HEK293T (cell line): ENCODE results near the gene TRIM26.

Source experiments
- ELF4 ChIP-seq: fragments of 450-650 bp; IDR thresholded peaks from 2 replicates; pipeline ENCODE4 v1.6.1; 2017; ENCODE audit warnings: antibody characterized with exemption
- FOXA1 ChIP-seq: fragments of 450-650 bp; IDR thresholded peaks from 2 replicates; pipeline ENCODE4 v1.6.1; 2016; ENCODE audit warnings: mild to moderate bottlenecking
- FOXM1 ChIP-seq: fragments of 450-650 bp; IDR thresholded peaks from 2 replicates; pipeline ENCODE4 v1.6.1; 2017; ENCODE audit warnings: mild to moderate bottlenecking, borderline replicate concordance
- NFRKB ChIP-seq: fragments of 450-650 bp; IDR thresholded peaks from 2 replicates; pipeline ENCODE4 v1.6.1; 2016; ENCODE audit warnings: mild to moderate bottlenecking, moderate library complexity
- SUZ12 ChIP-seq: fragments of 450-650 bp; IDR thresholded peaks from 2 replicates; pipeline ENCODE4 v1.6.1; 2016; ENCODE audit warnings: mild to moderate bottlenecking
- TARDBP ChIP-seq: fragments of 450-650 bp; IDR thresholded peaks from 2 replicates; pipeline ENCODE4 v1.6.1; 2016
- ZNF384 ChIP-seq: fragments of 450-650 bp; IDR thresholded peaks from 2 replicates; pipeline ENCODE4 v1.6.1; 2016
- TF ChIP-seq, protein P1 (sequence below): fragments of 450-650 bp; IDR thresholded peaks from 2 replicates; pipeline ENCODE4 v1.6.1; 2016

DNA sequence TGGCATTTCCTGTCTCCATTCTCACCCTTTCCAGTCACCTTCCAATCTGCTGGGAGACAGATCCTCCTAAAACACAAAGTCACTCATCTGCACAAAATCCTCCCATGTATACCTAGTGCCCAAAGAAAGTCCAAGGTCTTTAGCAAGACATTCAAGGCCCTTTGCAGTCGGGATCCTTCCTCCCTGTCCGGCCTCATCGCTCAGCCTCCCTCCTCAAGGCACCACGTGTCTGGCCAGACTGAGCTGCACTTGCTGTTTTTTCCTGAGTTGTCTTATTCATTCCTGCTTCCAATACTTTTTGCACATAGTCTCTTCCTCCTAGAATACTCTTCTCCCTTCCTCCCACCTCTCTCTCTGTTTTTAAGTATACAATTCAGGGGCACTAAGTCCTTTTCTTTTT is 48.5 kb downstream of the TRIM26 start:
- TF ChIP-seq FOXM1 (no peak), SUZ12 (no peak), TARDBP (no peak), FOXA1 (no peak), NFRKB (no peak), ZNF384 (no peak), ELF4 (no peak)
- TF ChIP-seq, protein P1, sequence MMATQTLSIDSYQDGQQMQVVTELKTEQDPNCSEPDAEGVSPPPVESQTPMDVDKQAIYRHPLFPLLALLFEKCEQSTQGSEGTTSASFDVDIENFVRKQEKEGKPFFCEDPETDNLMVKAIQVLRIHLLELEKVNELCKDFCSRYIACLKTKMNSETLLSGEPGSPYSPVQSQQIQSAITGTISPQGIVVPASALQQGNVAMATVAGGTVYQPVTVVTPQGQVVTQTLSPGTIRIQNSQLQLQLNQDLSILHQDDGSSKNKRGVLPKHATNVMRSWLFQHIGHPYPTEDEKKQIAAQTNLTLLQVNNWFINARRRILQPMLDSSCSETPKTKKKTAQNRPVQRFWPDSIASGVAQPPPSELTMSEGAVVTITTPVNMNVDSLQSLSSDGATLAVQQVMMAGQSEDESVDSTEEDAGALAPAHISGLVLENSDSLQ = no peak
